GM11168 (cell line): Measurements from ENCODE around the gene PDC.

Experiments used
- in situ Hi-C: fragments of 300-500 bp; cut with MboI; formaldehyde crosslinking; loops from one replicate; pipeline ENCODE4 v1.12.0; 2022; ENCODE audit warnings: low sequenced_read_pairs; ENCODE audit not compliant: unreplicated experiment

Gene PDC

GRCh38 chr1:186413319-186413718 lies 47.6 kb downstream of the PDC start:
- in situ Hi-C loops: no loop called here

DNA sequence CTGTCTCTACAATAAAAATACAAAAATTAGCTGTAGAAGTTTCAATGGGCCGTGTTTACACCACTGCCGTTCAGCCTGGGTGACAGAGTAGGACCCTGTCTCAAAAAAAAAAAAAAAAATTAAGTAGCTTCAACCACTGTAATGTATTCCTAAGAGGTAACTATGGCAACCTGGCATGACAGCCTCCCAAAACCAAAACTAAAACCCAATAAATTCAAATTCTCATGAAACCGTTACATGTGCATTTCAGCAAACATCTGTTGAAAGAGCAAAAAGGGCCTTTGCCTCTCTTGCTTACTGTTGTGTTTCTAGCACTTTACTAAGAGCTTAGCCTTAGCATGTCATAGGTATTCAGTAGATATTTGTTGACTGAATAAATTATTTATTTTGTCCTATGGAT lies 51.8 kb downstream of the PDC start:
- in situ Hi-C loops: no loop called here

DNA sequence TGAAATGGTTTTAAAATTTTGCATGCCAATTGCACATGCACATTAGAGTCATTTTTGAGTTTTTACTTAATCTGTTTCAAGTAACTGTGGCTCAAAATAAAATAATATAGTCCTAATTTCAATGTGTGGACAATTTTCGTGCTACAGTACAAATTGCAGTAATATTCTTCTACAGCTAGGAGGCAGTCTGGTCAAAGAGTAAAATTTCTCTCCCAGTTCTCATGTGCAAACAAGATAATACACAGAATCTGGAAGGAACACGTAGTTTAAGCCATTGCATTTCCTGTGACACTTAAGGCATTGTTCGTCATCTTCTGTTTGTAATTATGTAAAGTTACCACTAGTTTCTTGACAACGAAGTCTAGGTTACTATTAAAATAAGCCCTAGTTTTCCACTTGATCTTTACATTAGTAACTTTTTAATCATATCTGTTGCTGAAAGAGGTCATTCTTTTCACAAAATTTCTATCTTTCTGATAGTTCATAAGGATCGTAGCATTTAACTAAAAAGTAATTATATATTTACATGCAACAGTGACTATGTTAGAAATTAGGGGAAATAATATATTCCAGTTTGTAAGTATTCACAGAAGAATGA lies 56.4 kb downstream of the PDC start:
- in situ Hi-C loops: loop anchor here (5.0 kb wide), 1 partner anchor 38 kb away; no protein-coding TSS in a partner anchor

GRCh38 chr1:186403632-186404031 lies 57.3 kb downstream of the PDC start:
- in situ Hi-C loops: loop anchor here (5.0 kb wide), 1 partner anchor 39 kb away; no protein-coding TSS in a partner anchor

DNA sequence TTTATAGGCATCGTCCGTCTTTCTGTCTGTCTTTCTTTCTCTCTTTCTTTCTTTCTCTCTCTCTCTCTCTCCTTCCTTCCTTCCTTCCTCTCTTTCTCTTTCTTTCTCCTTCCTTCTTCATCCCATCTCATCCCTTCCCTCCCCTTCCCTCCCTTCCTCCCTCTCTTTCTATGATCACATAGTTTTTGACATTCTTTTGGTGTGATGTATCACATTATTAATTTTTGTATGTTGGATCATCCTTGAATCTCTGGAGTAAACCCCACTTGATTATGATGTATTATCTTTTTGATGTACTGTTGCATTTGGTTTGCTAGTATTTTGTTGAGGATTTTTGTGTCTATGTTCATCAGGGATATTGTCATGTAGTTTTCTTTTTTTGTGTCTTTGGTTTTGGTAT lies 59.5 kb downstream of the PDC start:
- in situ Hi-C loops: loop anchor here (5.0 kb wide), 1 partner anchor 41 kb away; no protein-coding TSS in a partner anchor
